GM19463 (cell line): Measurements from ENCODE around the gene C20orf96.
A peak's percentile ranks its signal among the peaks of the same experiment; 100 is the strongest.
"Not testable (repeated sequence)": the region's sequence is repeated elsewhere in the genome, so short reads cannot be mapped to it uniquely, and the experiment has no call there.

Source experiments
- ATAC-seq: cut with Tn5 transposase; IDR thresholded peaks from one replicate; pipeline ENCODE4 v1.9.1; 2021; ENCODE audit warnings: mild to moderate bottlenecking, moderate library complexity; ENCODE audit not compliant: unreplicated experiment

Gene C20orf96, protein sequence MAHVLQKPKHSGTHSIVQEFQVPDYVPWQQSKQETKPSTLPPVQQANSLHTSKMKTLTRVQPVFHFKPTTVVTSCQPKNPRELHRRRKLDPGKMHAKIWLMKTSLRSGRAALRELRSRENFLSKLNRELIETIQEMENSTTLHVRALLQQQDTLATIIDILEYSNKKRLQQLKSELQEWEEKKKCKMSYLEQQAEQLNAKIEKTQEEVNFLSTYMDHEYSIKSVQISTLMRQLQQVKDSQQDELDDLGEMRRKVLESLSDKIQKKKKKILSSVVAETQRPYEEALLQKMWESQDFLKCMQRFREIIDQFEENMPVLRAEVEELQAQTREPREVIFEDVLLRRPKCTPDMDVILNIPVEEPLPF

DNA sequence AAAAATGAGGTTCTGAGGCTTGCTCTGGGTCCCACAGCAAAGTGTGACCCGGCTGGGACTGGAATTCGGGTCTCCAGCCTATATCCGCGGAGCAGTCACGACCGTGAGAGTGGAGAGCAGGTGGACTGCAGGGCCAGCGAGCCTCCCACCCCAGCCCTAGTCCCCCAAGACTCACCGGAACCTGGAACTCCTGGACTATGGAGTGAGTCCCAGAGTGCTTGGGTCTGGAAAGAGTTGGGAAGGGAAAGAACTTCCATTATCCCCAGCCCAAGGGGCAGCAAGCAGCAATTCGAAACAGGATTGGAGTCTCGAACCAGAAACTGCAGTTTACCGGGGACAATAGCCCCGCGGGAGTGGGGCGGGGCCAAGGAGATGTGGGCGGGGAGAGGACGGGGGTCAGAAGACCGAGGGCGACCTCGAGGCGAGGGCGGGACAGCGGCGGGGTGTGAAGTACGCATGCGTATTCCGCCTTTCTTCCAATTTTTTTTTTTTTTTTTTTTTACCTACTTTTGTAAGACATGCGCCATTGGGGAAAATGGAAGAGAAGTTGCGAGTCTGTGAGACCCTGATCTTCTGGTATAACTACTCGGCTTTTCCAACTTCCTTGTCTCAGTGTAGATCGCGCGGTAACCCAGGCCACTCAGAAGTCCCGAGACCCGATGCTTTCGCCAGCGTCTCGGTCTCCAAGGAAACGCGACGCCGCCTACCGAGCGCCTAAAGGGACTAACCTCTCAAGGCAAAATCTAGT lies at the start of gene C20orf96:
Gene C20orf96 (minus strand): TSS at position 667 of the 748 bp plus-strand sequence. CDS start 140 bp downstream, at position 527.
- ATAC-seq, result peak; percentile 89

DNA sequence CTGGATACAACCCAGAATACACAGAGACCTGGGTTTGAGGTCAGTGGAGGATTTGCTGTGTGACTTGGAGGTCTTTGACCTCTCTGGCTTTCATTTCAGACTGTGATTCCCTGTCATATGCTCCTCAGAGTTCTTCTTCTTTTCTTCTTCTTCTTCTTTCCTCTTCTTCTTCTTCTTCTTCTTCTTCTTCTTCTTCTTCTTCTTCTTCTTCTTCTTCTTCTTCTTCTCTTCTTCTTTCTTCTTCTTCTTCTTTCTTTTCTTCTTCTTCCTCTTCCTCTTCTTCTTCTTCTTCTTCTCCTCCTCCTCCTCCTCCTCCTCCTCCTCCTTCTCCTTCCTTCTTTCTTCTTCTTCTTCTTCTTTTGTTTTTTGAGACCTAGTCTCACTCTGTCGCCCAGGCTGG lies 45.5 kb upstream of the C20orf96 start:
- not testable (repeated sequence) for ATAC-seq

DNA sequence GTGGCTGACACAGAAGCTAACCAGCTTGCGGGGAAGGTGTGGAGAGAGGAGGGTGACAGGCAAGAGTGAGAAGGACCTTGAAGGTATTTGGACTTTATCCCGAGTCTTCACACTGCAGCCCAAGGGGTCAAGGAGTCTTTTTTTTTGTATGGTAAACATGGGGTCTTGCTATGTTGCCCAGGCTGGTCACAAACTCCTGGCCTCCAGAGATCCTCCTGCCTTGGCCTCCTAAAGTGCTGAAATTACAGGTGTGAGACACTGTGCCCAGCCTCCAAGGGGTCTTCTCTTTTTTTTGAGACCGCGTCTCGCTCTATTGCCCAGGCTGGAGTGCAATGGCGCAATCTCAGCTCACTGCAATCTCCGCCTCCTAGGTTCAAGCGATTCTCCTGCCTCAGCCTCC lies 44.0 kb upstream of the C20orf96 start:
- no peak for ATAC-seq

DNA sequence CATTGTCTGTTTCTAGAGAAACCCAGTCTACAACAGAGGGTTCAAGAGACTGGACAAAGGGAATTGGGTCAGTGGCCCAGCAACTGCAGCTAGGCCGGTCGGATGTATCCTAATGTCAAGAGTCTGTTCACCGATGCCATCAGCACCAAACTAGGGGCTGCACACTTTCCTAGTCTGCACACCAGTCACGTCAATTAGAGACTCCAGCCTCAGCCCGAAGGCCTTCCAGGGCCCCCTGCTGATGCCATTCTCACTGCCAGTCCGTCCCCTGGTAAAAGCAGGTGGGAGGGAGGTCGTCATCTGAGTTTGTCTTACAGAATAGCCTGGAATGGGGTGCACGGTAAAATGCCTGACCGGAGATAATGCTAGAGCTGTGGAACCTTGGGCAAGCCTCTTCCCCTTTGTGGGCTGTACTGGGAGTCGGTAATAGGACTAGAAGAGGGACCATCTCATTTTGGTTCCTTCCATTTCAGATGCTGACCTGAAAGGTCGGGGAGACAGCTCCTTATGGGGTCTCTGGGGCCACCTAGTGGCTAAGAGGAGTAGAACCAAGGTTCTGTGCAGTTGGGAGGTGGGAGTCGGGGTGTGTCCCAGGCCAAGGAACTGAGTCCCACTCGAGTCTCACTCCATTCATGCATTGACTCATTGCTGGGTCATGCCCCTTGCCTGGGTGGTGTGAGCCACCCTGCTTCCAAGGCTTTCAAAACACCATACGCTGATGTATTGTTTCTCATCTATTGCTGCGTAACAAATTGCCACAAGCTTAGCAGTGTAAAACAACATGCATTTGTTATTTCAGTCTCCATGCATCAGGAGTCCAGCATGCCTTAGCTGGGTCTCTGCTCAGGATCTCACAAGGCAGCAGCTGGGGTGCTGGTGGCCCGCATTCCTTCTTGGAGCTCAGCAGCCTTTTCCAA lies 39.9 kb upstream of the C20orf96 start:
- peak; percentile 33 for ATAC-seq

DNA sequence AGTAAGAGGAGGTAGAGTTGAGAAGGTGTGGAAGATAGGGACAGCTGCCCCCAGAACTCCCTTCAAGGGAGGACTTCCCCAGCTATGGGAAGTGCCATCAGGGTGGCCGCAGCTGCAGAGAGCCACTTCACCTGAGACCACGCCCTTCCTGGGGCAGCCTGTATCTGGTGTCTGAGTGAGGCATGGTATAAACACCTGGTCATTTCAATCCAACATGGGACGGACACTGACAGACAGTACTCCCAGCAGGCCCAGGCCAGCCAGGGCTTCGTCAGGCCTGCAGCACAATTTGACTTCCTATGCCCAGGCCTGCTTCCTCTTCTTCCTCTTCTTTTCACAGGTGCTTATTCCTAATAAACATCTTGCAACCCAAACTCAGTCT lies 39.3 kb upstream of the C20orf96 start:
- no peak for ATAC-seq

DNA sequence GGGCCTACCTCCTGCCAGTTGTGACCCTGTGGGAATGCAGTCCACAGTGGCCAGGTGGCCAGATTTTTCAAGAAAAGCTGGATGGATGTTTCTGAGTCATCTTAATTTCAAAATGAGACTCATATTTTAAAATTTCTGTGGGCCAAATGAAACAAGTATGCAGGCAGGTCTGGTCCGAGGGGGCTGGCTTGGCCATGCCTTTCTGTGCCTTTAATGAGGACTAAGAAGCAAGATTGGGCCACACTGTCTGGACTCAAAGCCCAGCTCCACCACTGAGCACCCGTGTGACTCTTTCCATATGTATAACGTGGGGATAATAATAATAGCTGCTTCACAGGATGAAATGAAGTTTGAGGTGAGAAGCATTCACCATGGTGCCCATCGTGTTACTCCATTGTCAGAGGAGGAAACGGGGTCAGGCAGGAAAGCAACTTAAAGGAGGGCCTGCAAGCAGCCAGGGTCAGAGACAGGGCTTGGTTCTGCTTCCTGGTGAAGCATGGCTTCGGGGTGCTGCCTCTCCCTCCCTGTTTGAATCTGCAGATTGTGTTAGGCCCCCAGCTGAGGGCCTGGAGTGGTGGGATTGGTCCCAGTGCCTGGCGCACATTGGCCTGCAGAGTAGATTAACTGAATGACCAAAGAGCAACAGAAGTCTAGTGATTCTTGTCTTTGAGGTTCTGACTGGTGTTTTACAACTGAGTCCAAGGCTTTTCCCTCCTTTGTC lies 38.6 kb upstream of the C20orf96 start:
- ATAC-seq, result no peak

DNA sequence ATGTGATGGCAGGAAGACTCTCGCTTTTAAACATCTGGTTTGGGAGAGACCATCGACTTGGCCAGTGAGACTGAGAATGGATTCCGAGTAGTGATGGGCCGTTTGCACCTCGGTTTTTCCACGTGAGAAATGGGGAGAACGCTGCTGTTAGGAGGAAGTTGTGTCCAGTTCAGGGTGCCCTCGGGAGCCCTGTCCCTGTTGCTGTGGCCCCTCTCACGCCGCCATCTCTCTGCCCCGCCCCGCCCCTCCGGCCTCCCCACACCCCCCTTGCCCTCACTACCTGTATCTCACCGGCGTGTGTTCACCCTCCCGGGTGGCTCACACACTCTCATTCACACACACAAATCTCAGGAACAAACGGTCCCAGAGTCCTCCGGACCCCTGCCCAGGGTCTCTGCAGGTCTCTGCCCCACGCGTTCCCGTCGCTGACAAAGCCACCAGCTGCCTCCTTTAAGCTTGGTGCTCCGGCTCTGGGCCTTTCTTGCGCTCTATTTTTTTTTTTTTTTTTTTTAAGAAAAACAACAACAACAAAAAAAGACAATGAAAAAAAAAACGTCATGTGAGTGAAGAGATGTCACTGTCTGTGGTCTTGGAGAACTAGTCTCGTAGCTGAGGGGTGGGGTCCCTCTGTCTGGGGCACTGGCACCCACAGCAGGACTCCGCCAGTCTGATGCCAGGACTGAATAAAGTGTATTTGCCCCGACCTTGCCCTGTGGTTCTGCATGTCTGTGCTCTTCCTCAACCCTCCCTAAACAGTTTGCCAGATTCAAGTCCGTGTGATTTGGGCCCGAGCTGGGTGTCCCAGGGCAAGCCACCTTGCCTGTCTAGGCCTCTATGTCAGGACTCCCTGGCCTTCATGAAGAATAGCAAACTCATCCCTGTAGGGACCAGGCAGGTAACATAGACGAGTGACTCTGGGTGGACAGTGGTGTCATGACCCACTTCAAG lies 37.8 kb upstream of the C20orf96 start:
- ATAC-seq, result no peak

DNA sequence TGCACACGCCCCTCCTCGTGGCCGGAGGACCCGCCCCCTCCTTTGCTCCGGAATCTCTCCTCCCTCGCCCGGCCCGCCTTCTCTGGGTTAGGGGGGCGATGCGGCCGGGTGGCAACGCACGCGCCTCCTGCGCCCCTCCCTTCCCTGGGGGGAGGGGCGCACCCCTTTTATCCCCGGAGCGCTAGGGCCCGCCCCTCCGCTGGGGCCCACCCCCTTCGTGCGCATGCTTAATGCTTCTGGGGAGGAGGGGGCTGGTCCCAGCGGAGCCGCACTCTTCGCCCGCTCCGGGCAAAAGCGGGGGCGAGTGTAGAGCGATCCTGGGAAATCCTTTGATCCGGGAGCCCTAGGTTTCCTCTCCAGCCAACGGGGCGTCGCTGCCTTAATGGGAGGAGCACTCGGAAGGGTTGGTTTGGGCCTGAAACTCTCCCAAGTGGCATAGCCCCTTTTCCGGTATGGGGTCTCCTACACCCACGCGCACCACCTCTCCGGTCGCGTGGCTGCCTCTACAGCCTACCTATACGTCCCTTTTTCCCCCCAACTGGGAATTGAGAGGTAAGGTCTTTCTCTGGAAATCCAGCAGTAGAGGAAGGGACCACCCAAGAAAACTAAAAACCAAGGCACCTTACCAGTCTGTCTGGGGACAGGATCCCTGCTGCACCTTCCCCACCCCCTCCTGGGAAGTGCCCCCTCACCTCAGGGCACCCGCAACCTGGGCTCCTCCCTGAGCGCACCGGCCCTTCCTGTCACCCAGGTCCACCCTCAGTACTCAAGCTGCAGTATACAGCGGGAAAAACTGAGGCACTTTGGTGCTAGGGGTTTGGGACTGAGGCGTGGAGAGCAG lies 36.9 kb upstream of the C20orf96 start:
- no peak for ATAC-seq

DNA sequence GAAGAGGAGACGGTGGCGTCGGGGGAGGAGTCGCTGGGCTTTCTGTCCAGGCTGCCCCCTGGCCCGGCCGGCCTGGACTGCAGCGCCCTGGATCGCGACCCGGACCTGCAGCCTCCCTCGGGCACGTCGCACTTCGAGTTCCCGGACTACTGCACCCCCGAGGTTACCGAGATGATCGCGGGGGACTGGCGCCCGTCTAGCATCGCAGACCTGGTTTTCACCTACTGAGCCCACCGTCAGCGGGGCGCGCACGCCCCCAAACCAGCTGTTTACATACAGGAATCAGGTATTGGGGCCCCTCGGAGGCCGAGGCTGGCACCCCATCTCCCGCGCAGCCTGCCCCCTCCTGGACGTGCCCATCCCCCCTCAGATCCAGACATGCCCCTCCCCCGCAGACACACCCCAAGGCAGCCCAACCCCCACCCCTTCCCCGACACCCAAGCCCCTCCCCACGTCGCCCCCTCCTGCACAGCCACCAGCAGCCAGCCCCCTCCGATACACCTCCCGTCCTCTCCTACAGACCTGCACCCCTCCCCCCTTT lies 36.2 kb upstream of the C20orf96 start:
- ATAC-seq, result no peak

DNA sequence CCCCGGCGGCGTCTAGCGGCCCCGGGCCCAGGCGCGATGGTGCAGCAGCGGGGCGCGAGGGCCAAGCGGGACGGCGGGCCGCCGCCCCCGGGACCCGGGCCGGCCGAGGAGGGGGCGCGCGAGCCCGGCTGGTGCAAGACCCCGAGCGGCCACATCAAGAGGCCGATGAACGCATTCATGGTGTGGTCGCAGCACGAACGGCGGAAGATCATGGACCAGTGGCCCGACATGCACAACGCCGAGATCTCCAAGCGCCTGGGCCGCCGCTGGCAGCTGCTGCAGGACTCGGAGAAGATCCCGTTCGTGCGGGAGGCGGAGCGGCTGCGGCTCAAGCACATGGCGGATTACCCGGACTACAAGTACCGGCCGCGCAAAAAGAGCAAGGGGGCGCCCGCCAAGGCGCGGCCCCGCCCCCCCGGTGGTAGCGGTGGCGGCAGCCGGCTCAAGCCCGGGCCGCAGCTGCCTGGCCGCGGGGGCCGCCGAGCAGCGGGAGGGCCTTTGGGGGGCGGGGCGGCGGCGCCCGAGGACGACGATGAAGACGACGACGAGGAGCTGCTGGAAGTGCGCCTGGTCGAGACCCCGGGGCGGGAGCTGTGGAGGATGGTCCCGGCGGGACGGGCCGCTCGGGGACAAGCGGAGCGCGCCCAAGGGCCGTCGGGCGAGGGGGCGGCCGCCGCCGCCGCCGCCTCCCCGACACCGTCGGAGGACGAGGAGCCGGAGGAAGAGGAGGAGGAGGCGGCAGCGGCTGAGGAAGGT lies 35.5 kb upstream of the C20orf96 start:
- ATAC-seq, result peak; percentile 1

DNA sequence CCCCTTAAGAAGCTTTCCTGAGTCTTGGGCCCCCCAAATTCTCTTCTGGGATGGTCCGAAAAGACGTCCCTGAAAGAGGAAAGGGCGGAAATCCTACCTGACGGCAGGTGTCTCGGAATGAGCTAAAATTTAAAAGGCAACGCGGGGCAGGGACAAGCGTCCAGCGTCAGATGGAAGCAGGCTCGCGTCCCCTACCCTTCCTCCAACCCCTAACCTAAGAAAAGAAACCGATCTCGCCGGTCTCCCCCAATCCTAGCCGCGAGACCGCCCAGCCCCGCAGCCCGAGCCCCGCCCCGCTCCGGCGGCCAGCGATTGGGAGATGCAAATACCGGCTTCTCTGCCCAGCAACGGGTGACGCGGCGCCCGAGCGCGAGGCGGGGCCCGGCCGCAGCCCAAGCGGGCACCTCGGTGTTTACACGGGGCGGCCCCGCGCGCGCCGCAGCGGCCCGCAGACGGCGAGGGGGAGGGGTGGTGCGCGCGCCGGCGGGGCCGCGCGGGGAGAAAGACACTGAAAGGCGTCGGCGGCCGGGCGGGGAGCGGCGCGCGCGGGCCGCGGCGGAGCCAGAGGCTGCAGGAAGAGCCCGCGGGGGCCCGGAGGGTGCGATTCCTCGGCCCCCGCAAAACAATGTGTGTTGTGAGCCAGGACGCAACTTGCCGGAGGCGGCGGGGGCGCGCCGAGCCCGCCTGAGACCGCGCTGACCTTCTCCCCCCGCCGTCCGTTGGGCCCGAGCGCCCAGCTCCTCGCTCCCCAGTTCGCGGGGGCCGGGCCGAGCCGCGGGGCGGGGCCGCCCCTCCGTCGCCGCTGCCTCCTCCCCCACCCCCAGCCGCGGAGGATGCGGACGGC lies 34.7 kb upstream of the C20orf96 start, which contains the start of gene SOX12:
Gene SOX12 (plus strand): TSS at position 508 of the 844 bp plus-strand sequence. CDS start 373 bp downstream, outside the sequence.
- ATAC-seq, result peak; percentile 75

DNA sequence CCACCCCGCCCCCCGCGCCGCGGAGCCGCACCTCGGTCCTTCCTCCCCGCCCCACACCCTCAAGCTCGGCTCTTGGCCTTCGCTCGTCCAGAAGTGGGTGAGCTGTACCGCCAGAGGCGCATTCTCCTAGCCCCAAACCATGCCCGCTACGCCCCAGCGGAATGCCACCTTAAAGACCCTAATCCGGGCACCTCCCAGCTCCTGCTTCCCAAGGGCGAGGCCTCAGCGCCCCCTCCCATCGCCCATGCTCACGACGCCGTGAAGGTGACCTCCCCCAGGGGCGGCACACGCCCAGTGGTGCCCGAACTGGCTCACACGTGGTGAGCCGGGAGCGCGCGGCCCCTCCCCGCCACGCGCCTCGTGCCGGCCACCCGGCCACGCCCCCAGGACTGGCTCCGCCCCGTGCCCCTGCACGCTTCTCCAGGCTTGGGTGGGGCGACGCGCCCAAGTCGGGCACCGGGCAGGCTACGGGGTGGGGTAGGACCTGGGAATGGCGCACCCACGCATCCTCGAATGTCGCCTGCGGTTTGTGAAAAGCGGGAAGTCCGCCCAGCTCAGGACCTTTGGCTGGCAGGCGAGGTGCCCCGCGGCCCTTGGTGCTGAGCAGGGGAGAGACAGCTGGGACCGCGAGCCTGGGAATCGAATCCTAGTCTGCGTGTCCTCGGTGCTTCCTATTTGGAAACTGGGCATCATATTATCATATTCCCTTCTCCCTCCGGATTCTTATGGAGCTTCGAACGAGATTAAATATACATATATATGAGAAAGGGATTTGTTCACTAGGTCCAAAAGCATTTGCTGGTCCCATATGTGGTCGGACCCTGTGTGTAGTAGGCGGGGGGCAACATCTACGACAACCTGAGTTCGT lies 33.9 kb upstream of the C20orf96 start:
- peak; percentile 54 for ATAC-seq

DNA sequence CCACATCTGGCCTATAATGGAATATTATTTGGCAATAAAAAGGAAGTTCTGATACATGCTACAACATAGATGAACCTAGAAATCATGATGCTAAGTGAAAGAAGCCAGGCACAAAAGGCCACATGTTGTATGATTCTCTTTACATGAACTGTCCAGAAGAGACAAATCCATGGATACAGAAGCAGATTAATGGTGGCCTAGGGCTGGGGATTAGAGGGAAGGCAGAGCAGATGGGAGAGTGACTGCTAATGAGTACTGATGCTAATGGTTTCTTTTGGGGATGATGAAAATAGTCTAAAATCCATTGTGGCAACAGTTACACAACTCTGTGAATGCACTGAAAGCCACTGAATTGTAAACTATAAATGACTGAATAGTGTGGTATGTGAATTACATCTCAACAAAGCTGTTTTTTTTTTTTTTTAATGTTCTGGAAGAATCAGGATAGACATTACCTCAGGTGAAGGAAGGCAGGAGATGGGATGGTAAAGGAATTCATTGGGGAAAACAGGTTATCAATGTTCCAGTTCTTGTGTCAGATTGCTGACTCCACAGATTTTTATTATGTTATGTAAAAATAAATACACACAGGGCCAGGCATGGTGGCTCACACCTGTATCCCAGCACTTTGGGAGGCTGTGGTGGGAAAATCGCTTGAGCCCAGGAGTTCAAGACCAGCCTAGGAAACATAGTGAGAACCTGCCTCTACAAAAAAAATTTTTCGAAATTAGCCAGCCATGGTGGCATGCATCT lies 25.9 kb upstream of the C20orf96 start:
- no peak for ATAC-seq

DNA sequence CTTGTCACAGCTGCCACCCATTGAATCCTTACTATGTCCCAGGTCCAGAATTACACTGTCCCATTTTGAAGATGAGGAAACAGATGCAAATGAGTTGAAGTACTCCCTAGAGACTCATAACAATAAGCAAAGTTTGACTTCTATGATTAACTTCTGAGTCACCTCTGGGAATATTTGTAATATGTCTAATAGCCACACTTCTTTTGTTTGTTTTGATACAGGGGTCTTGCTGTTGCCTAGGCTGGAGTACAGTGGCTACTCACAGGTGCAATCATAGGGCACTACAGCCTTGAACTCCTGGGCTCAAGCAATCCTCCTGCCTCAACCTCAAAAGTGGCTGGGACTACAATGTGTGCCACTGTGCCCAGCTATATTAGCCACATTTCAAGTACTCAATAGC lies 23.4 kb upstream of the C20orf96 start:
- no peak for ATAC-seq

DNA sequence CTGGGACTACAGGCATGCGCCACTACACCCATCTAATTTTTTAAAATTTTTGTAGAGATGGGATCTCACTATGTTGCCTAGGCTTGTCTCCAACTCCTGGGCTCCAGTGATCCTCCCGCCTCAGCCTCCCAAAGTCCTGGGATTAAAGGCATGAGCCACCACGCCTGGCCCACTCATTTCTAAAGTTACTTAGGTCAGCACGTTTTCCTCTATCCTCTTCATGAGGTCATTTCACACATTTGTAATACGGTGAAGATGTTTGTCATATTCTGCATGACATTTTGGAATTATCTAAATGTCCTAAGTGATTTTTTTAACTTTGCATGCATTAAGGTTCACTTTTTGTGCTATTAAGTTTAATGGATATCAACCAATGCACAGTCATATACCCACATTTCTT lies 22.9 kb upstream of the C20orf96 start:
- no peak for ATAC-seq
